Measurements from ENCODE around the gene FGGY.

FGGY gene

GRCh38 chr1:59444520-59444919 lies 147.6 kb downstream of the FGGY start:
- no peak for DNase-seq
- Histone ChIP-seq H3K4me3 (ENCODE audit: low read depth, low read length) (no peak overlapping the region), H3K27ac (no peak overlapping the region), H3K27me3 (ENCODE audit: insufficient read depth, low read depth, severe bottlenecking) (no peaks in the 10 kb centered on the region), H3K36me3 (no peaks in the 10 kb centered on the region), H3K9me3 (ENCODE audit: severe bottlenecking) (peaks cover 2% of the 10 kb centered on the region)
- no peak for TF ChIP-seq CTCF (IDR thresholded peaks at IDR 0.05; ENCODE audit: low read depth, low read length)

- Histone ChIP-seq H3K9me3 (ENCODE audit: severe bottlenecking) (peaks cover 2% of the 10 kb centered on the region), H3K27ac (no peak overlapping the region), H3K27me3 (ENCODE audit: insufficient read depth, low read depth, severe bottlenecking) (no peaks in the 10 kb centered on the region), H3K4me3 (ENCODE audit: low read depth, low read length) (no peak overlapping the region), H3K36me3 (no peaks in the 10 kb centered on the region)
- TF ChIP-seq CTCF (IDR thresholded peaks at IDR 0.05; ENCODE audit: low read depth, low read length) = no peak
- no peak for DNase-seq
Measured at GRCh38 chr1:59445040-59445439, 148.1 kb downstream of the FGGY start.

- no peak overlapping the region for H3K27ac ChIP-seq
- H3K27me3 ChIP-seq (ENCODE audit: insufficient read depth, low read depth, severe bottlenecking) = no peaks in the 10 kb centered on the region
- no peaks in the 10 kb centered on the region for H3K36me3 ChIP-seq
- no peak overlapping the region for H3K4me3 ChIP-seq (ENCODE audit: low read depth, low read length)
- TF ChIP-seq CTCF (IDR thresholded peaks at IDR 0.05; ENCODE audit: low read depth, low read length) = no peak
- peaks cover 2% of the 10 kb centered on the region for H3K9me3 ChIP-seq (ENCODE audit: severe bottlenecking)
- DNase-seq = no peak
Measured at GRCh38 chr1:59446257-59446901, 149.5 kb downstream of the FGGY start.

- no peak overlapping the region for H3K27ac ChIP-seq
- no peak for TF ChIP-seq CTCF (IDR thresholded peaks at IDR 0.05; ENCODE audit: low read depth, low read length)
- no peaks in the 10 kb centered on the region for H3K27me3 ChIP-seq (ENCODE audit: insufficient read depth, low read depth, severe bottlenecking)
- H3K4me3 ChIP-seq (ENCODE audit: low read depth, low read length) = no peak overlapping the region
- no peaks in the 10 kb centered on the region for H3K36me3 ChIP-seq
- H3K9me3 ChIP-seq (ENCODE audit: severe bottlenecking) = no peaks in the 10 kb centered on the region
- no peak for DNase-seq
Measured at GRCh38 chr1:59452026-59452425, 155.1 kb downstream of the FGGY start.

DNA sequence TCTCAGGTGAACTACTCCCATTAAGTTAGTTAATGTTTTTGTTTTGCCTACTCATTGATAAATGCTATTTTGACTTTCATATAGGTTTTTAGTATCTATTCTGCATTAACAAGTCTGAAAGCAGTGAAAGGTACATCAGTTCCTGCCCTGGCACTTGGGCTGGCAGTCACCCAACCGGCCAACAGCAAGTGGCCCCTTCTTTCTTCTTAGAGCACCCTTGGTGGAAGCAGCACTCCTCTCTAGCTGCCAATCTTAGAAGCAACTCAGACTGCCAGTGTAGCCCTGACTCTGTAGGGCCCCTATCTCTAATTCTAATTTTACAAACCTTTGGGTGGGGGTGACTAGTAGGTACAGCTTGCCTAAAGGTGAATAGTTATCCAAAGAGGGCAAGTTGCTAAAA lies 155.7 kb downstream of the FGGY start:
- H3K27ac ChIP-seq = no peak overlapping the region
- no peaks in the 10 kb centered on the region for H3K36me3 ChIP-seq
- H3K27me3 ChIP-seq (ENCODE audit: insufficient read depth, low read depth, severe bottlenecking) = no peaks in the 10 kb centered on the region
- no peaks in the 10 kb centered on the region for H3K9me3 ChIP-seq (ENCODE audit: severe bottlenecking)
- no peak for DNase-seq
- TF ChIP-seq CTCF (IDR thresholded peaks at IDR 0.05; ENCODE audit: low read depth, low read length) = no peak
- no peak overlapping the region for H3K4me3 ChIP-seq (ENCODE audit: low read depth, low read length)
